ENCODE measurements around the gene GLDN. TPM values are rescaled to one million over a fixed set of nuclear protein-coding genes. Genes with fewer than 3 reads are reported as not detected.

The GLDN gene
- total and polyA plus RNA-seq, 9 donors: 0.16 to 0.84 (median 0.29) TPM

- Histone ChIP-seq H3K36me3 (ENCODE audit: control insufficient read depth, insufficient read depth, low read length) (no peaks in the 10 kb centered on the region), H3K27me3 (ENCODE audit: control insufficient read depth, insufficient read depth, low read length) (no peaks in the 10 kb centered on the region), H3K9me3 (replicated peaks; ENCODE audit: control insufficient read depth, low read depth, low read length) (no peaks in the 10 kb centered on the region), H3K4me1 (ENCODE audit: control insufficient read depth, insufficient read depth, low read length) (peaks cover 6% of the 10 kb centered on the region), H3K4me3 (ENCODE audit: low read length) (no peak overlapping the region), H3K27ac (ENCODE audit: low read length) (no peak overlapping the region)
- 75% methylated on average over 1 of the region's 3 CpGs for WGBS (ENCODE audit: insufficient coverage)
- DNase-seq: no peak
Measured at GRCh38 chr15:51368751-51369450, 27.4 kb downstream of the GLDN start.

GRCh38 chr15:51369451-51369761, 28.0 kb downstream of the GLDN start:
- H3K36me3 ChIP-seq (ENCODE audit: control insufficient read depth, insufficient read depth, low read length): no peaks in the 10 kb centered on the region
- WGBS (ENCODE audit: insufficient coverage): no CpG with 5 or more reads among the region's 1 CpG
- no peaks in the 10 kb centered on the region for H3K9me3 ChIP-seq (replicated peaks; ENCODE audit: control insufficient read depth, low read depth, low read length)
- no peak for DNase-seq
- H3K4me3 ChIP-seq (ENCODE audit: low read length): no peak overlapping the region
- H3K4me1 ChIP-seq (ENCODE audit: control insufficient read depth, insufficient read depth, low read length): peaks cover 6% of the 10 kb centered on the region
- H3K27ac ChIP-seq (ENCODE audit: low read length): no peak overlapping the region
- H3K27me3 ChIP-seq (ENCODE audit: control insufficient read depth, insufficient read depth, low read length): no peaks in the 10 kb centered on the region

DNA sequence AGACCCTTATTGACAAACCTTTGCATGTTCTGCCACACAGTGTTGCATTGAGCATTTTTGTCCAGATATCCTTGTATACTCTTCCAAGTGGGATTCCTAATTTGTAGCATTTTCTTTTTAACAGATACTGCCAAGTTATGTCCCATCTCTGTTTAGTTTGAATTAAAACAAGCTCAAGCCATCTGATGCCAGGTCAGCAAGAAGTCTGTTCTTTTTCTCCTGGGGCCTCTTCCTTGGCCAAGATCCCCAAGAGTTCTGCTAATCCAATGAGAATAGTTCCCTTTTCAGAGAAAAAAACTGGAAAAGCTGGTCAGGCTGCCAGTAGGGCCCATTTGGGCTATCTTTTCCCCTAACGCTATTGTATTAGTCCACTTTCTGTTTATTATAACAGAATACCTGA, 29.8 kb downstream of the GLDN start:
- Histone ChIP-seq H3K27me3 (ENCODE audit: control insufficient read depth, insufficient read depth, low read length) (no peaks in the 10 kb centered on the region), H3K9me3 (replicated peaks; ENCODE audit: control insufficient read depth, low read depth, low read length) (no peaks in the 10 kb centered on the region), H3K27ac (ENCODE audit: low read length) (no peak overlapping the region), H3K36me3 (ENCODE audit: control insufficient read depth, insufficient read depth, low read length) (no peaks in the 10 kb centered on the region), H3K4me1 (ENCODE audit: control insufficient read depth, insufficient read depth, low read length) (peaks cover 6% of the 10 kb centered on the region), H3K4me3 (ENCODE audit: low read length) (no peak overlapping the region)
- WGBS (ENCODE audit: insufficient coverage): no CpG with 5 or more reads among the region's 1 CpG
- no peak for DNase-seq

- Histone ChIP-seq H3K27me3 (ENCODE audit: control insufficient read depth, insufficient read depth, low read length) (no peaks in the 10 kb centered on the region), H3K9me3 (replicated peaks; ENCODE audit: control insufficient read depth, low read depth, low read length) (no peaks in the 10 kb centered on the region), H3K4me1 (ENCODE audit: control insufficient read depth, insufficient read depth, low read length) (peaks cover 2% of the 10 kb centered on the region), H3K36me3 (ENCODE audit: control insufficient read depth, insufficient read depth, low read length) (no peaks in the 10 kb centered on the region), H3K27ac (ENCODE audit: low read length) (no peak overlapping the region), H3K4me3 (ENCODE audit: low read length) (no peak overlapping the region)
- no peak for DNase-seq
Measured at GRCh38 chr15:51374131-51374530, 32.7 kb downstream of the GLDN start.

GRCh38 chr15:51375966-51376640, 34.6 kb downstream of the GLDN start:
- no peaks in the 10 kb centered on the region for H3K9me3 ChIP-seq (replicated peaks; ENCODE audit: control insufficient read depth, low read depth, low read length)
- peaks cover 7% of the 10 kb centered on the region for H3K4me1 ChIP-seq (ENCODE audit: control insufficient read depth, insufficient read depth, low read length)
- H3K27ac ChIP-seq (ENCODE audit: low read length): no peak overlapping the region
- 100% methylated on average over 1 of the region's 3 CpGs for WGBS (ENCODE audit: insufficient coverage)
- H3K27me3 ChIP-seq (ENCODE audit: control insufficient read depth, insufficient read depth, low read length): no peaks in the 10 kb centered on the region
- no peaks in the 10 kb centered on the region for H3K36me3 ChIP-seq (ENCODE audit: control insufficient read depth, insufficient read depth, low read length)
- DNase-seq: no peak
- no peak overlapping the region for H3K4me3 ChIP-seq (ENCODE audit: low read length)

DNA sequence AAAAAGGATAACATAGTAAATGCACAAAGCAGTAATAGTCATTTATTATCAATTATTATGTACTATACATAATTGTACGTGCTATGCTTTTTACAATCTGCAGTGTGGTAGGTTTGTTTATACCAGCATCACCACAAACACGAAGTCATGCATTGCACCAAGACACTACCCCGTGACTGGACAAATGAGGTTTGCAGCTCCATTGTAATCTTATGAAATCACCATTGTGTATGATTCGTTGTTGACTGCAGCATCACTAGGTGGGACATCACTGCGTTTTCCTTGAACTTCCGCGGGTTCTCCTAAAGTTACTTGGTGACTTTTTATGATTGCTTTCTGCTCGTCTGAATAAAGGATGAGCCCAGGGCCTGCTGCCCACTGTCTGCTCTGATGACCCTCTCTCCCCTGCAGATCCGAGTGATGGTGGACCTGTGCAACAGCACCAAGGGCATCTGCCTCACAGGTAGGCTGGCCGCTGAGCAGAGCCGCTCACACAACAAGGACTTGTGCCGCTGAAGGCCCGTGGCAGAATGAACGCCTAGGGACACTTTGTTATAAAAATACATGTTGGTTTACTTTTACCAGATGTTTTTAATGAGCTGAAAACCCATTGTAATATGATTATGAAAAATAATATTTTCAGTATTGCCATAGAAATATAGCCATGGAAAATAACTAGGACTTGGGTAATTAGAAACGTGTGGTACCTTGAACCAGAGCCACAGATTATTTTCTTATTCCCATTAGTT, 35.8 kb downstream of the GLDN start:
- H3K4me3 ChIP-seq (ENCODE audit: low read length): no peak overlapping the region
- DNase-seq: peak; percentile 64

GRCh38 chr15:51378406-51378805, 37.0 kb downstream of the GLDN start:
- Histone ChIP-seq H3K27ac (ENCODE audit: low read length) (no peak overlapping the region), H3K27me3 (ENCODE audit: control insufficient read depth, insufficient read depth, low read length) (peaks cover 3% of the 10 kb centered on the region), H3K4me3 (ENCODE audit: low read length) (no peak overlapping the region), H3K4me1 (ENCODE audit: control insufficient read depth, insufficient read depth, low read length) (peaks cover 7% of the 10 kb centered on the region), H3K9me3 (replicated peaks; ENCODE audit: control insufficient read depth, low read depth, low read length) (no peaks in the 10 kb centered on the region), H3K36me3 (ENCODE audit: control insufficient read depth, insufficient read depth, low read length) (no peaks in the 10 kb centered on the region)
- WGBS (ENCODE audit: insufficient coverage): no CpG with 5 or more reads among the region's 4 CpGs
- DNase-seq: no peak

More for the DNA sequence above, 35.8 kb downstream of the GLDN start:
- Histone ChIP-seq H3K36me3 (ENCODE audit: control insufficient read depth, insufficient read depth, low read length) (no peaks in the 10 kb centered on the region), H3K9me3 (replicated peaks; ENCODE audit: control insufficient read depth, low read depth, low read length) (no peaks in the 10 kb centered on the region), H3K27me3 (ENCODE audit: control insufficient read depth, insufficient read depth, low read length) (peaks cover 3% of the 10 kb centered on the region), H3K27ac (ENCODE audit: low read length) (peak overlapping the region; percentile 24), H3K4me1 (ENCODE audit: control insufficient read depth, insufficient read depth, low read length) (peaks cover 7% of the 10 kb centered on the region)
- 78% methylated on average over 5 of the region's 15 CpGs for WGBS (ENCODE audit: insufficient coverage)

GRCh38 chr15:51379390-51379789, 37.9 kb downstream of the GLDN start:
- H3K9me3 ChIP-seq (replicated peaks; ENCODE audit: control insufficient read depth, low read depth, low read length): no peaks in the 10 kb centered on the region
- no peak for DNase-seq
- peaks cover 6% of the 10 kb centered on the region for H3K27me3 ChIP-seq (ENCODE audit: control insufficient read depth, insufficient read depth, low read length)
- H3K36me3 ChIP-seq (ENCODE audit: control insufficient read depth, insufficient read depth, low read length): no peaks in the 10 kb centered on the region
- peaks cover 7% of the 10 kb centered on the region for H3K4me1 ChIP-seq (ENCODE audit: control insufficient read depth, insufficient read depth, low read length)
- H3K4me3 ChIP-seq (ENCODE audit: low read length): no peak overlapping the region
- WGBS (ENCODE audit: insufficient coverage): 83% methylated on average over 2 of the region's 4 CpGs
- H3K27ac ChIP-seq (ENCODE audit: low read length): no peak overlapping the region

GRCh38 chr15:51380999-51381806, 39.7 kb downstream of the GLDN start:
- Histone ChIP-seq H3K4me1 (ENCODE audit: control insufficient read depth, insufficient read depth, low read length) (peaks cover 7% of the 10 kb centered on the region), H3K27me3 (ENCODE audit: control insufficient read depth, insufficient read depth, low read length) (peaks cover 8% of the 10 kb centered on the region), H3K36me3 (ENCODE audit: control insufficient read depth, insufficient read depth, low read length) (no peaks in the 10 kb centered on the region), H3K27ac (ENCODE audit: low read length) (no peak overlapping the region), H3K4me3 (ENCODE audit: low read length) (no peak overlapping the region), H3K9me3 (replicated peaks; ENCODE audit: control insufficient read depth, low read depth, low read length) (no peaks in the 10 kb centered on the region)
- 32% methylated on average over 8 of the region's 14 CpGs for WGBS (ENCODE audit: insufficient coverage)
- peak; percentile 86 for DNase-seq

DNA sequence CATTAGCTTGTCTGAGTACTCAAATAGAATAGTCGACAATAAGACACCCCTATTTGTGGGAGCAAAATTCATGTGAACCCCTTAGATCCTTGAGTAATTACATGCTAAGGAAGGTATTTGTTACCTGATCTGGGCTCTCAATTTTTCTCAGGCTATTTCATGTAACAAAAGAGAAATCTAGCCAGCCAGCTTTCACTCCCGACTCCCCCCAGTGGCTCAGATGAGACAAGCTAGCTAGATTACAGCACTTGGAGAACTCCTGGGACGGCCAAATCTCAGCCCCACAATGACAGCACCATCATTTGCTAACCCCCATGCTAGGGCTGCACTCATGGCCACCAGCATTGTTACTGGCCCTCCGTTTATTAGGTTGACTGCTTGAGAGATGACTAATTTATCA, 41.3 kb downstream of the GLDN start:
- WGBS (ENCODE audit: insufficient coverage): 0% methylated on average over 1 of the region's 4 CpGs
- Histone ChIP-seq H3K4me1 (ENCODE audit: control insufficient read depth, insufficient read depth, low read length) (peaks cover 4% of the 10 kb centered on the region), H3K9me3 (replicated peaks; ENCODE audit: control insufficient read depth, low read depth, low read length) (no peaks in the 10 kb centered on the region), H3K27ac (ENCODE audit: low read length) (no peak overlapping the region), H3K27me3 (ENCODE audit: control insufficient read depth, insufficient read depth, low read length) (peaks cover 8% of the 10 kb centered on the region), H3K4me3 (ENCODE audit: low read length) (no peak overlapping the region), H3K36me3 (ENCODE audit: control insufficient read depth, insufficient read depth, low read length) (no peaks in the 10 kb centered on the region)
- DNase-seq: peak; percentile 59
